Upper lobe of left lung (tissue), 4 donors: Measurements from ENCODE around the gene PACS1.
"Not testable (repeated sequence)": the region's sequence is repeated elsewhere in the genome, so short reads cannot be mapped to it uniquely, and the experiment has no call there.

Experiments
- EP300 ChIP-seq, 4 donors: sonication (generic); formaldehyde crosslinking; IDR thresholded peaks; one replicate each; pipeline ENCODE4 v1.5.1; 2017; ENCODE audit warnings: antibody characterized with exemption in 4 of 4, control low read depth in 2 of 4
- POLR2A ChIP-seq, 4 donors: fragments of 450-650 bp; IDR thresholded peaks; one replicate each; pipeline ENCODE4 v1.5.1; 2016 to 2017; ENCODE audit warnings: antibody characterized with exemption in 4 of 4, mild to moderate bottlenecking in 2 of 4
- TF ChIP-seq, protein P1 (sequence below), 6 experiments: fragments of 450-650 bp in 4 of 6; fragments of 200-600 bp in 2 of 6; sonication (generic) in 2 of 6; IDR thresholded peaks; one replicate each; pipeline ENCODE4 v1.5.1; 2016 to 2019; ENCODE audit warnings: antibody characterized with exemption in 6 of 6

DNA sequence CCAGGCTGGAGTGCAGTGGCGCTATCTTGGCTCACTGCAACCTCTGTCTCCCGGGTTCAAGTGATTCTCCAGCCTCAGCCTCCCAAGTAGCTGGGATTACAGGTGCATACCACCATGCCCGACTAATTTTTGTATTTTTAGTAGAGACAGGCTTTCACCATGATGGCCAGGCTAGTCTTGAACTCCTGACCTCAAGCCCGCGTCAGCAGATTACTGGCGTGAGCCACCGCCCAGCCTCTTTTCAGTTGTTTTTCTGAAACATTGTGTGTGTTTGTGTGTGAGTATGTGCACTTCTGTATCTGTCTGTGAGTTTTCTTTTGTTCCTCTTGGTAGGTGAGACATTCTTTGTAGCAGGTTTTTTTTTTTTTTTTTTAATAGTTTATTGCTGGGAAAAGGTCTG lies 8.9 kb downstream of the PACS1 start:
- TF ChIP-seq, protein P1, sequence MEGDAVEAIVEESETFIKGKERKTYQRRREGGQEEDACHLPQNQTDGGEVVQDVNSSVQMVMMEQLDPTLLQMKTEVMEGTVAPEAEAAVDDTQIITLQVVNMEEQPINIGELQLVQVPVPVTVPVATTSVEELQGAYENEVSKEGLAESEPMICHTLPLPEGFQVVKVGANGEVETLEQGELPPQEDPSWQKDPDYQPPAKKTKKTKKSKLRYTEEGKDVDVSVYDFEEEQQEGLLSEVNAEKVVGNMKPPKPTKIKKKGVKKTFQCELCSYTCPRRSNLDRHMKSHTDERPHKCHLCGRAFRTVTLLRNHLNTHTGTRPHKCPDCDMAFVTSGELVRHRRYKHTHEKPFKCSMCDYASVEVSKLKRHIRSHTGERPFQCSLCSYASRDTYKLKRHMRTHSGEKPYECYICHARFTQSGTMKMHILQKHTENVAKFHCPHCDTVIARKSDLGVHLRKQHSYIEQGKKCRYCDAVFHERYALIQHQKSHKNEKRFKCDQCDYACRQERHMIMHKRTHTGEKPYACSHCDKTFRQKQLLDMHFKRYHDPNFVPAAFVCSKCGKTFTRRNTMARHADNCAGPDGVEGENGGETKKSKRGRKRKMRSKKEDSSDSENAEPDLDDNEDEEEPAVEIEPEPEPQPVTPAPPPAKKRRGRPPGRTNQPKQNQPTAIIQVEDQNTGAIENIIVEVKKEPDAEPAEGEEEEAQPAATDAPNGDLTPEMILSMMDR (IDR thresholded peaks at IDR 0.05), result not testable (repeated sequence)
- TF ChIP-seq POLR2A, EP300 (IDR thresholded peaks at IDR 0.05): not testable (repeated sequence)
